ENCODE results near the gene MGAM2. TPM values are rescaled to one million over a fixed set of nuclear protein-coding genes. Genes with fewer than 3 reads are reported as not detected.

MGAM2 gene
- total and polyA plus RNA-seq, 10 of the 15 experiments (the other 5 are each of a cell fraction or from before 2014, with no cell fraction given) = 0.01 to 0.16 (median 0.03) TPM; not detected in 6

- RAD21 ChIA-PET (ENCODE audit: unreplicated experiment) = no interaction called here
- Histone ChIP-seq H3K4me3 (no peak overlapping the region), H3K79me2 (ENCODE audit: control insufficient read depth, insufficient read depth, low read length) (no peaks in the 10 kb centered on the region), H3K9me3 (replicated peaks; ENCODE audit: control insufficient read depth, insufficient read depth, low read length) (no peaks in the 10 kb centered on the region), H2AFZ (ENCODE audit: control insufficient read depth, low read depth, low read length) (no peak overlapping the region), H3K4me2 (ENCODE audit: control insufficient read depth, insufficient read depth) (no peak overlapping the region), H3K36me3 (ENCODE audit: control insufficient read depth in 2 of 2, insufficient read depth in 2 of 2, low read length in 1 of 2) (no peaks in the 10 kb centered on the region), H3K4me1 (ENCODE audit: control insufficient read depth, insufficient read depth, low read length) (no peaks in the 10 kb centered on the region), H4K20me1 (ENCODE audit: control insufficient read depth, insufficient read depth) (no peaks in the 10 kb centered on the region), H3K27me3 (replicated peaks in 1 of 2; ENCODE audit: control insufficient read depth in 2 of 2, insufficient read depth in 2 of 2, low read length in 1 of 2) (no peaks in the 10 kb centered on the region), H3K9ac (ENCODE audit: control insufficient read depth, insufficient read depth, low read length) (no peak overlapping the region), H3K27ac (ENCODE audit: control insufficient read depth, insufficient read depth) (no peak overlapping the region)
- in situ Hi-C loops (cut with MboI) = no loop called here
- CTCF ChIA-PET = no interaction called here
- BruUV-seq (replicated peaks) = no TSS peak
- TF ChIP-seq EP300 (IDR thresholded peaks at IDR 0.05; ENCODE audit: borderline replicate concordance in 1 of 2, control insufficient read depth in 1 of 2, low read depth in 2 of 2, low read length in 2 of 2) (no peak), MTA3 (IDR thresholded peaks at IDR 0.05; ENCODE audit: borderline replicate concordance, low read length) (no peak), PAX8 (IDR thresholded peaks at IDR 0.05) (no peak)
- ATAC-seq = no peak
- intact Hi-C loops (cut with micrococcal nuclease; ENCODE audit: unreplicated experiment) = no loop called here
- POLR2A ChIA-PET = no interaction called here
- no peak for DNase-seq (ENCODE audit: low read depth, low spot score)
- no peak for FAIRE-seq
- SMC1A ChIA-PET (ENCODE audit: uncharacterized antibody, unreplicated experiment) = no interaction called here
- WGBS (ENCODE audit: insufficient coverage, insufficient replicate concordance, low lambda C conversion rate, missing lambda C conversion rate) = 24% methylated on average over 2 of the region's 2 CpGs
Observed at GRCh38 chr7:142146124-142146523, 34.6 kb downstream of the MGAM2 start.

GRCh38 chr7:142150356-142150755 lies 38.8 kb downstream of the MGAM2 start:
- SMC1A ChIA-PET (ENCODE audit: uncharacterized antibody, unreplicated experiment) = no interaction called here
- TF ChIP-seq FOS (IDR thresholded peaks at IDR 0.05; ENCODE audit: borderline replicate concordance, extremely low read depth, insufficient read length) = no peak
- no peak for TF ChIP-seq JUND (IDR thresholded peaks at IDR 0.05; ENCODE audit: low read depth, low read length)
- no peak for TF ChIP-seq POLR2AphosphoS2 (IDR thresholded peaks at IDR 0.05; ENCODE audit: low read depth, low read length)
- no peak for TF ChIP-seq CEBPZ (IDR thresholded peaks at IDR 0.05; ENCODE audit: low read depth, low read length)
- TF ChIP-seq KLF5 (IDR thresholded peaks at IDR 0.05; ENCODE audit: partially characterized antibody) = no peak
- no peak for TF ChIP-seq HSF1 (IDR thresholded peaks at IDR 0.05; ENCODE audit: low read depth, low read length)
- TF ChIP-seq DPF2 (IDR thresholded peaks at IDR 0.05) = no peak
- TF ChIP-seq TCF3 (IDR thresholded peaks at IDR 0.05; ENCODE audit: borderline replicate concordance, insufficient read depth, low read depth, low read length) = no peak
- TF ChIP-seq ATF2 (IDR thresholded peaks at IDR 0.05; ENCODE audit: low read length) = no peak
- TF ChIP-seq HCFC1 (IDR thresholded peaks at IDR 0.05; ENCODE audit: low read length) = no peak

More at GRCh38 chr7:142150356-142150755, 38.8 kb downstream of the MGAM2 start:
- intact Hi-C loops (cut with micrococcal nuclease; ENCODE audit: unreplicated experiment) (no loop called here), in situ Hi-C loops (cut with MboI) (no loop called here)
- H3K79me2 ChIP-seq (ENCODE audit: control insufficient read depth, insufficient read depth, low read length) = no peaks in the 10 kb centered on the region
- no peak overlapping the region for H3K4me2 ChIP-seq (ENCODE audit: control insufficient read depth, insufficient read depth)
- H3K4me1 ChIP-seq (ENCODE audit: control insufficient read depth, insufficient read depth, low read length) = no peaks in the 10 kb centered on the region
- H3K27me3 ChIP-seq (replicated peaks in 1 of 2; ENCODE audit: control insufficient read depth in 2 of 2, insufficient read depth in 2 of 2, low read length in 1 of 2) = no peaks in the 10 kb centered on the region
- CTCF ChIA-PET = no interaction called here
- ATAC-seq (no peak), FAIRE-seq (no peak), DNase-seq (ENCODE audit: low read depth, low spot score) (no peak)
- RAD21 ChIA-PET (ENCODE audit: unreplicated experiment) = no interaction called here
- H3K9me3 ChIP-seq (replicated peaks; ENCODE audit: control insufficient read depth, insufficient read depth, low read length) = no peaks in the 10 kb centered on the region
- H3K36me3 ChIP-seq (ENCODE audit: control insufficient read depth in 2 of 2, insufficient read depth in 2 of 2, low read length in 1 of 2) = no peaks in the 10 kb centered on the region
- no peak overlapping the region for H2AFZ ChIP-seq (ENCODE audit: control insufficient read depth, low read depth, low read length)
- no peak overlapping the region for H3K4me3 ChIP-seq
- no peak overlapping the region for H3K9ac ChIP-seq (ENCODE audit: control insufficient read depth, insufficient read depth, low read length)
- no peak overlapping the region for H3K27ac ChIP-seq (ENCODE audit: control insufficient read depth, insufficient read depth)
- 0% methylated on average over 1 of the region's 1 CpG for WGBS (ENCODE audit: insufficient coverage, insufficient replicate concordance, low lambda C conversion rate, missing lambda C conversion rate)
- no peaks in the 10 kb centered on the region for H4K20me1 ChIP-seq (ENCODE audit: control insufficient read depth, insufficient read depth)
- POLR2A ChIA-PET = no interaction called here
- no TSS peak for BruUV-seq (replicated peaks)
